DMS53 (cell line): ENCODE results near the gene C11orf21.
"Not testable (repeated sequence)": the region's sequence is repeated elsewhere in the genome, so short reads cannot be mapped to it uniquely, and the experiment has no call there.

ENCODE experiments used
- DNase-seq: peaks from one replicate; lab custom pipeline; 2025; lab: John Stamatoyannopoulos, UW

The C11orf21 gene

GRCh38 chr11:2301631-2302305 lies at the start of gene C11orf21, which contains the start of gene TSPAN32:
C11orf21 (minus strand) TSS chr11:2301918; CDS start chr11:2301808, 110 bp downstream.
TSPAN32 (plus strand) TSS chr11:2302013; CDS start chr11:2302150, 137 bp downstream.
- no peak for DNase-seq

GRCh38 chr11:2348986-2349385 lies 47.3 kb upstream of the C11orf21 start:
- no peak for DNase-seq

GRCh38 chr11:2347308-2347830 lies 45.7 kb upstream of the C11orf21 start:
- DNase-seq: no peak

GRCh38 chr11:2346586-2347307 lies 45.0 kb upstream of the C11orf21 start:
- DNase-seq: no peak

- no peak for DNase-seq
These were observed 44.3 kb upstream of the C11orf21 start for GRCh38 chr11:2346014-2346413.

- DNase-seq: no peak
These were observed 43.3 kb upstream of the C11orf21 start for GRCh38 chr11:2345050-2345449.

- DNase-seq: no peak
These were observed 41.8 kb upstream of the C11orf21 start for GRCh38 chr11:2343502-2343901.

GRCh38 chr11:2342981-2343380 lies 41.3 kb upstream of the C11orf21 start:
- DNase-seq: no peak

GRCh38 chr11:2342557-2342956 lies 40.8 kb upstream of the C11orf21 start:
- DNase-seq: no peak

- not testable (repeated sequence) for DNase-seq
These were observed 37.0 kb upstream of the C11orf21 start for GRCh38 chr11:2338760-2339159.

GRCh38 chr11:2335286-2335685 lies 33.6 kb upstream of the C11orf21 start:
- DNase-seq: not testable (repeated sequence)

- DNase-seq: not testable (repeated sequence)
These were observed 31.9 kb upstream of the C11orf21 start for GRCh38 chr11:2333486-2334205.

- not testable (repeated sequence) for DNase-seq
These were observed 30.9 kb upstream of the C11orf21 start for GRCh38 chr11:2332569-2332968.

GRCh38 chr11:2331404-2331803 lies 29.7 kb upstream of the C11orf21 start:
- DNase-seq: no peak

- no peak for DNase-seq
These were observed 29.0 kb upstream of the C11orf21 start for GRCh38 chr11:2330696-2331095.

GRCh38 chr11:2329551-2329950 lies 27.8 kb upstream of the C11orf21 start:
- no peak for DNase-seq

- no peak for DNase-seq
These were observed 27.1 kb upstream of the C11orf21 start for GRCh38 chr11:2328656-2329354.

GRCh38 chr11:2328021-2328420 lies 26.3 kb upstream of the C11orf21 start:
- DNase-seq: no peak

- no peak for DNase-seq
These were observed 25.3 kb upstream of the C11orf21 start for GRCh38 chr11:2327032-2327431.

GRCh38 chr11:2325719-2326118 lies 24.0 kb upstream of the C11orf21 start:
- no peak for DNase-seq

GRCh38 chr11:2325123-2325522 lies 23.4 kb upstream of the C11orf21 start:
- no peak for DNase-seq

GRCh38 chr11:2321311-2321683 lies 19.6 kb upstream of the C11orf21 start:
- no peak for DNase-seq
